A549 (cell line): ENCODE results near the gene TMEM231. TPM values are rescaled to one million over a fixed set of nuclear protein-coding genes. Genes with fewer than 3 reads are reported as not detected.

Experiments
- ATAC-seq, 2 experiments: fragments of 200-7000 bp in 1 of 2; fragments of >200 bp in 1 of 2; cut with Nextera tagmentation in 1 of 2; cut with Tn5 transposase in 1 of 2; 3 replicates each; pipeline versions ENCODE4 v1.8.0 to v1.9.1; 2018 to 2020; ENCODE audit warnings: mild to moderate bottlenecking in 1 of 2, moderate library complexity in 1 of 2
- CTCF ChIA-PET: fragments of 300-600 bp; sonication (Branson Sonifier 250); formaldehyde crosslinking; extraction: SDS; loops from one replicate; lab custom pipeline; 2021; ENCODE audit warnings: antibody characterized with exemption, inconsistent platforms; lab: Yijun Ruan, JAX
- POLR2A ChIA-PET: fragments of 350-600 bp; formaldehyde crosslinking; extraction: SDS; loops from one replicate; lab custom pipeline; 2021; ENCODE audit warnings: antibody characterized with exemption, inconsistent platforms; lab: Yijun Ruan, JAX
- DNase-seq, 2 experiments: peaks; one replicate each; pipeline versions ENCODE4 v3.0.0 to v3.0.0-alpha.2; 2011 to 2016; ENCODE audit warnings: low read depth in 1 of 2, low spot score in 1 of 2
- FAIRE-seq: peaks from 2 replicates; lab custom pipeline; 2011; peaks lifted over from hg19 to GRCh38; lab: Jason Lieb, UNC
- H3K27ac ChIP-seq, 2 experiments: fragments of >200 bp; sonication (Bioruptor Twin); formaldehyde crosslinking; 3 replicates each; pipeline ENCODE4 v1.5.1; 2016 to 2017
- H3K4me1 ChIP-seq: fragments of >200 bp; sonication (Bioruptor Twin); formaldehyde crosslinking; 3 replicates; pipeline ENCODE4 v1.6.1; 2016
- H3K4me2 ChIP-seq: fragments of >200 bp; sonication (Bioruptor Twin); formaldehyde crosslinking; 3 replicates; pipeline ENCODE4 v1.6.1; 2016
- H3K4me3 ChIP-seq: fragments of >200 bp; sonication (Bioruptor Twin); formaldehyde crosslinking; 3 replicates; pipeline ENCODE4 v1.5.1; 2016
- H3K9me3 ChIP-seq: fragments of >200 bp; sonication (Bioruptor Twin); formaldehyde crosslinking; 3 replicates; pipeline ENCODE4 v1.6.1; 2016
- ATOH8 ChIP-seq: fragments of 250-450 bp; sonication (Bioruptor Pico); IDR thresholded peaks from 2 replicates; pipeline ENCODE4 v1.5.0; 2020; ENCODE audit warnings: low read depth, mild to moderate bottlenecking, moderate library complexity
- BHLHE40 ChIP-seq: IDR thresholded peaks from 2 replicates; pipeline ENCODE4 v1.6.1; 2012; ENCODE audit warnings: low read depth, low read length, inconsistent platforms
- CBX2 ChIP-seq: fragments of 200-600 bp; sonication (generic); IDR thresholded peaks from 2 replicates; pipeline ENCODE4 v1.6.1; 2016; ENCODE audit warnings: low read depth, mild to moderate bottlenecking, borderline replicate concordance
- CBX8 ChIP-seq: fragments of 200-600 bp; sonication (generic); IDR thresholded peaks from 2 replicates; pipeline ENCODE4 v1.6.1; 2016
- CEBPB ChIP-seq, 2 experiments: fragments of >200 bp in 1 of 2; sonication (Bioruptor Twin) in 1 of 2; formaldehyde crosslinking in 1 of 2; IDR thresholded peaks; 2 replicates each; pipeline ENCODE4 v1.6.1; 2012 to 2016
- ELK1 ChIP-seq: fragments of 150-350 bp; IDR thresholded peaks from 2 replicates; pipeline ENCODE4 v1.6.1; 2014; ENCODE audit warnings: low read depth, mild to moderate bottlenecking, low read length
- ESRRA ChIP-seq: fragments of 150-350 bp; IDR thresholded peaks from 2 replicates; pipeline ENCODE4 v1.6.1; 2014; ENCODE audit warnings: mild to moderate bottlenecking, low read length, borderline replicate concordance
- FOSL2 ChIP-seq, 2 experiments: fragments of 450-650 bp in 1 of 2; fragments of >200 bp in 1 of 2; sonication (Bioruptor Twin) in 1 of 2; formaldehyde crosslinking; IDR thresholded peaks; 2 replicates each; pipeline versions ENCODE4 v1.5.0 to v1.6.1; 2016 to 2020; ENCODE audit warnings: mild to moderate bottlenecking in 1 of 2, moderate library complexity in 1 of 2
- GATA3 ChIP-seq: IDR thresholded peaks from 2 replicates; pipeline ENCODE4 v1.6.1; 2012; ENCODE audit warnings: borderline replicate concordance
- HDAC2 ChIP-seq: fragments of 200-600 bp; sonication (generic); IDR thresholded peaks from 2 replicates; pipeline ENCODE4 v1.6.1; 2016
- HES2 ChIP-seq: fragments of >200 bp; sonication (Bioruptor Twin); formaldehyde crosslinking; IDR thresholded peaks from 2 replicates; pipeline ENCODE4 v1.6.1; 2016
- HEYL ChIP-seq: fragments of 250-450 bp; sonication (Bioruptor Pico); IDR thresholded peaks from 2 replicates; pipeline ENCODE4 v1.8.0; 2021; ENCODE audit warnings: mild to moderate bottlenecking, moderate library complexity
- HOXB5 ChIP-seq: fragments of 250-450 bp; sonication (Bioruptor Pico); IDR thresholded peaks from 2 replicates; pipeline ENCODE4 v1.5.0; 2020; ENCODE audit warnings: mild to moderate bottlenecking, moderate library complexity
- JUN ChIP-seq, 2 experiments: fragments of >200 bp; sonication (Bioruptor Twin); formaldehyde crosslinking; IDR thresholded peaks; 2 replicates in 1 of 2; 3 replicates in 1 of 2; pipeline ENCODE4 v1.6.1; 2016 to 2017
- JUNB ChIP-seq: fragments of >200 bp; sonication (Bioruptor Twin); formaldehyde crosslinking; IDR thresholded peaks from 2 replicates; pipeline ENCODE4 v1.6.1; 2016
- MAX ChIP-seq: IDR thresholded peaks from 2 replicates; pipeline ENCODE4 v1.6.1; 2012
- MYC ChIP-seq: IDR thresholded peaks from 2 replicates; pipeline ENCODE4 v1.6.1; 2012; ENCODE audit warnings: mild to moderate bottlenecking, inconsistent platforms, low read length, improper control_type of control experiment, borderline replicate concordance
- NPAS2 ChIP-seq: fragments of 250-450 bp; sonication (Bioruptor Pico); IDR thresholded peaks from 2 replicates; pipeline ENCODE4 v1.8.0; 2022; ENCODE audit warnings: mild to moderate bottlenecking, moderate library complexity, borderline replicate concordance
- NR3C1 ChIP-seq: fragments of >200 bp; sonication (Bioruptor Twin); formaldehyde crosslinking; IDR thresholded peaks from 3 replicates; pipeline ENCODE4 v1.6.1; 2017
- POLR2AphosphoS2 ChIP-seq: conservative IDR thresholded peaks from 2 replicates; pipeline ENCODE4 v1.6.1; 2012; ENCODE audit warnings: low read length, improper control_type of control experiment, inconsistent platforms
- RAD21 ChIP-seq, 2 experiments: fragments of >200 bp in 1 of 2; sonication (Bioruptor Twin) in 1 of 2; formaldehyde crosslinking in 1 of 2; IDR thresholded peaks in 1 of 2; conservative IDR thresholded peaks in 1 of 2; 2 replicates in 1 of 2; 3 replicates in 1 of 2; pipeline ENCODE4 v1.6.1; 2012 to 2018; ENCODE audit warnings: inconsistent platforms in 1 of 2
- RARB ChIP-seq: fragments of 250-450 bp; sonication (Bioruptor Pico); IDR thresholded peaks from 2 replicates; pipeline ENCODE4 v1.8.0; 2021; ENCODE audit warnings: mild to moderate bottlenecking, moderate library complexity
- REST ChIP-seq: fragments of 200-600 bp; sonication (generic); IDR thresholded peaks from 2 replicates; pipeline ENCODE4 v1.6.1; 2016; ENCODE audit warnings: antibody characterized with exemption, mild to moderate bottlenecking, moderate library complexity
- RFX5 ChIP-seq: fragments of 450-650 bp; IDR thresholded peaks from 2 replicates; pipeline ENCODE4 v1.7.1; 2014; ENCODE audit warnings: antibody characterized with exemption, mild to moderate bottlenecking, moderate library complexity
- SMC3 ChIP-seq: fragments of >200 bp; sonication (Bioruptor Twin); formaldehyde crosslinking; IDR thresholded peaks from 3 replicates; pipeline ENCODE4 v1.6.1; 2018; ENCODE audit warnings: inconsistent platforms
- ZFP36 ChIP-seq: fragments of 450-650 bp; IDR thresholded peaks from 2 replicates; pipeline ENCODE4 v1.6.1; 2014; ENCODE audit warnings: borderline replicate concordance; ENCODE audit not compliant: partially characterized antibody
- ZSCAN20 ChIP-seq: fragments of 250-450 bp; sonication (Bioruptor Pico); IDR thresholded peaks from 2 replicates; pipeline ENCODE4 v1.8.0; 2022; ENCODE audit warnings: mild to moderate bottlenecking, moderate library complexity
- WGBS: methylation state at CpG from one replicate; pipeline ENCODE4 v1.1.6; 2017; ENCODE audit errors: missing lambda C conversion rate; 5-methylcytosine and 5-hydroxymethylcytosine counted together
- polyA plus RNA-seq, 4 experiments: library from polyadenylated mRNA; depleted of rRNA in 3 of 4; stranded (reverse); fragments of >200 nt; fragmentation: RNase III in 1 of 4; extraction: RNeasy Plus Mini Kit Qiagen cat#74134 plus additional on column Dnase treatment in 1 of 4; gene quantifications; 2 replicates in 3 of 4; 3 replicates in 1 of 4; pipeline ENCODE4 v1.2.3, GENCODE V29; 2011 to 2017

TMEM231 gene
- polyA plus RNA-seq, 2 of the 4 experiments (the other 2 are of a cell fraction) = 5.3 to 11.4 TPM

- TF ChIP-seq ELK1 (no peak), REST (no peak), CBX2 (no peak), MYC (no peak), ESRRA (no peak), RAD21 (conservative IDR thresholded peaks at IDR 0.05 in 1 of 2, IDR thresholded peaks at IDR 0.05 in 1 of 2) (no peak)
These were observed 21.4 kb downstream of the TMEM231 start (continued) for GRCh38 chr16:75534560-75535205.

GRCh38 chr16:75532791-75533190 is 23.3 kb downstream of the TMEM231 start:
- CTCF ChIA-PET = interaction anchor here (1.2 to 2.4 kb wide), 2 partner anchors 15 to 334 kb away, joined by 3 to 19 read pairs; no protein-coding TSS in a partner anchor
- FAIRE-seq (no peak), ATAC-seq (no peak)

GRCh38 chr16:75532142-75532765 is 23.8 kb downstream of the TMEM231 start:
- no peaks in the 10 kb centered on the region for H3K4me1 ChIP-seq
- no peak; a peak in 1 of 6 replicates for ATAC-seq
- CTCF ChIA-PET = interaction anchor here (0.7 to 2.4 kb wide), 3 partner anchors 15 to 333 kb away, joined by 3 to 19 read pairs (median 3); no protein-coding TSS in a partner anchor

More at GRCh38 chr16:75532791-75533190, 23.3 kb downstream of the TMEM231 start:
- 64% methylated on average over 2 of the region's 2 CpGs for WGBS
- Histone ChIP-seq H3K4me1 (no peaks in the 10 kb centered on the region), H3K4me3 (no peak overlapping the region), H3K4me2 (no peak overlapping the region), H3K27ac (no peak overlapping the region)
- DNase-seq = no peak
- TF ChIP-seq NR3C1 (no peak), HES2 (no peak), ZFP36 (no peak), SMC3 (no peak), ESRRA (no peak), JUN (IDR thresholded peaks at IDR 0.05) (no peak), GATA3 (no peak), POLR2AphosphoS2 (no peak), HEYL (CRISPR knock-in tag) (no peak), FOSL2 (IDR thresholded peaks at IDR 0.05) (no peak), FOSL2 (CRISPR knock-in tag; IDR thresholded peaks at IDR 0.05) (no peak), NPAS2 (no peak), ATOH8 (no peak), CEBPB (IDR thresholded peaks at IDR 0.05) (no peak), ZSCAN20 (CRISPR knock-in tag) (no peak), RFX5 (no peak), HOXB5 (no peak), RARB (CRISPR knock-in tag) (no peak), CBX8 (no peak), JUNB (no peak)
- TF ChIP-seq, all 56 proteins: peak for 0
- POLR2A ChIA-PET = no interaction called here
- no peaks in the 10 kb centered on the region for H3K9me3 ChIP-seq

More at GRCh38 chr16:75532142-75532765, 23.8 kb downstream of the TMEM231 start:
- Histone ChIP-seq H3K4me2 (no peak overlapping the region), H3K27ac (no peak overlapping the region), H3K9me3 (no peaks in the 10 kb centered on the region), H3K4me3 (no peak overlapping the region)
- DNase-seq (no peak), FAIRE-seq (no peak)
- POLR2A ChIA-PET = no interaction called here
- 69% methylated on average over 5 of the region's 8 CpGs for WGBS
- TF ChIP-seq MAX (no peak), BHLHE40 (no peak), HDAC2 (no peak), NPAS2 (no peak)
